Cardiac fibroblast (primary cell): Measurements from ENCODE around the gene ABHD17C.

Experiments used
- DNase-seq, 2 donors: peaks; one replicate each; pipeline versions ENCODE4 v3.0.0 to v3.0.0-alpha.2; 2010; ENCODE audit warnings: low read depth in 2 of 2
- H3K4me3 ChIP-seq, 2 donors: replicated peaks in 1 of 2; 1 replicate in 1 of 2; 2 replicates in 1 of 2; pipeline ENCODE4 v1.5.1; 2011; ENCODE audit warnings: low read depth in 2 of 2, low read length in 2 of 2, mild to moderate bottlenecking in 2 of 2, moderate library complexity in 1 of 2
- TF ChIP-seq, protein P1 (sequence below): IDR thresholded peaks from one replicate; pipeline ENCODE4 v1.5.1; 2011; ENCODE audit warnings: low read depth, mild to moderate bottlenecking, low read length, inconsistent platforms

ABHD17C gene

DNA sequence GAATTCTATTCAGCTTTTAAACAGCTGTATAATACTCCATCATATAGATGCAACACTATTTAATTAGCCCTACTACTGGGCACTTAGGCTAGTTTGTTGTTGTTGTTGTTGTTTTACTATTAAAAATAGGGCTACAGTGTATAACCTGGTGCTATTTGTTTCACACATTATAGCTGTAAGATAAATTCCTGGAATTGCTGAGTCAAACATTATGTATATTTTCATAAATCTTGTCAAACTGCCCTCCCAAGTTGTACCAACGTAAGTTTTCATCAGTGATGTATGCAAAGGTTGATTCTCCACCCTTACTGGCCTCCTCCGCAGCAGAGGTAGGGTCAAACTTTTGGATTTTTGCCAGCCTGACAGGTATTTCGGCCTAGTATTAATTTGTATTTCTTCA lies 80.2 kb downstream of the ABHD17C start:
- DNase-seq = no peak
- TF ChIP-seq, protein P1, sequence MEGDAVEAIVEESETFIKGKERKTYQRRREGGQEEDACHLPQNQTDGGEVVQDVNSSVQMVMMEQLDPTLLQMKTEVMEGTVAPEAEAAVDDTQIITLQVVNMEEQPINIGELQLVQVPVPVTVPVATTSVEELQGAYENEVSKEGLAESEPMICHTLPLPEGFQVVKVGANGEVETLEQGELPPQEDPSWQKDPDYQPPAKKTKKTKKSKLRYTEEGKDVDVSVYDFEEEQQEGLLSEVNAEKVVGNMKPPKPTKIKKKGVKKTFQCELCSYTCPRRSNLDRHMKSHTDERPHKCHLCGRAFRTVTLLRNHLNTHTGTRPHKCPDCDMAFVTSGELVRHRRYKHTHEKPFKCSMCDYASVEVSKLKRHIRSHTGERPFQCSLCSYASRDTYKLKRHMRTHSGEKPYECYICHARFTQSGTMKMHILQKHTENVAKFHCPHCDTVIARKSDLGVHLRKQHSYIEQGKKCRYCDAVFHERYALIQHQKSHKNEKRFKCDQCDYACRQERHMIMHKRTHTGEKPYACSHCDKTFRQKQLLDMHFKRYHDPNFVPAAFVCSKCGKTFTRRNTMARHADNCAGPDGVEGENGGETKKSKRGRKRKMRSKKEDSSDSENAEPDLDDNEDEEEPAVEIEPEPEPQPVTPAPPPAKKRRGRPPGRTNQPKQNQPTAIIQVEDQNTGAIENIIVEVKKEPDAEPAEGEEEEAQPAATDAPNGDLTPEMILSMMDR = no peak
- H3K4me3 ChIP-seq = no peak overlapping the region

DNA sequence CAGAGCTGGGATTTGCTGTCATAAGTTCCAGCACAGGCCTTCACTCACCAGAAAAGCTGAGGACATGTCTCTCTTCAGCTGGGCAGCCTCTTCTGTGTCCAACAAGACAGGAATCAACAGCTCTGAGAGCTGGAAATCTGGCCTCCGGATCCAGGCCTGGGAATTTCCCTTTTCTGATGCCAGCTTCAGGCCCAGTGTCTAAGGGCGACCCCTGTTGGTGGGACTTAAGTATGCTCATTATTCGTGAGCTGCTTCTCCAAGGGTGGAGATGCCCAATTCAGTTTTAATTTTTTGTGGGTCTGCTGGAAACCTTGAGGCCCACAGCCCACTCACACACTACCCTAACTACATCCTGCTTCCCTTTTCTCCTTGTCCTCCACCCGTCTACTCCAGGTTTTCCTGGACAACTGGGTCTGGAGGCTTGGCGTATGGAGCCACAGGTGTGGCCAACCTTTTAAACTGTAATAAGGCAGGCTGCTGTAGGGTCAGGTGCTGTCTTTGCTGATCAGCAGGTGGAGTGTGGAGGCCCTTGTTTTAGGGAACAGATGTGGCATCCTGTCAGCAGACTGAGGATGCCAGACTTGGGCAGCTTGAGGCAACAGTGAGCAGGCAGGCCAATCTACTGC lies 81.4 kb downstream of the ABHD17C start:
- peak; percentile 86 to 89 for DNase-seq
- no peak overlapping the region for H3K4me3 ChIP-seq
- TF ChIP-seq, protein P1 = peak; percentile 78

DNA sequence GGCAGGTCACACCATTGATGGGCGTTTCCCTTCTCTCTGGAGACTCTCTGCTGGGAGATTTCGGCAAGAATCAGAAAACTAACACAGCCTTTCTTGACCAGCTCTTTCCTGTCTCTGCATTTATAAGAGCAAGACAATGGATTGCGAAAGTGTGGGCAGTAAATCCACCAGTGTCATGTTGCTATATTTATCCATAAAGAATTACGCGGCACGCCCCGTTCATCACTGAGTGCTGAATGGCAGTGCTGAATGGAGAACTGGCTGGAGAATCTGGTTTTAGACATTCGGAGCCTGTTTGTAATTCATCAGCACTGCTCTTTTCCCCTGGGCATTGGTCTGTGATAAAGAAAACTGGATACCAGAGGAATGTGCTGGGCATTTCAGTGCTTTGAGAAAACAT lies 82.0 kb downstream of the ABHD17C start:
- no peak overlapping the region for H3K4me3 ChIP-seq
- TF ChIP-seq, protein P1 = no peak
- peak; percentile 96 to 97 for DNase-seq

DNA sequence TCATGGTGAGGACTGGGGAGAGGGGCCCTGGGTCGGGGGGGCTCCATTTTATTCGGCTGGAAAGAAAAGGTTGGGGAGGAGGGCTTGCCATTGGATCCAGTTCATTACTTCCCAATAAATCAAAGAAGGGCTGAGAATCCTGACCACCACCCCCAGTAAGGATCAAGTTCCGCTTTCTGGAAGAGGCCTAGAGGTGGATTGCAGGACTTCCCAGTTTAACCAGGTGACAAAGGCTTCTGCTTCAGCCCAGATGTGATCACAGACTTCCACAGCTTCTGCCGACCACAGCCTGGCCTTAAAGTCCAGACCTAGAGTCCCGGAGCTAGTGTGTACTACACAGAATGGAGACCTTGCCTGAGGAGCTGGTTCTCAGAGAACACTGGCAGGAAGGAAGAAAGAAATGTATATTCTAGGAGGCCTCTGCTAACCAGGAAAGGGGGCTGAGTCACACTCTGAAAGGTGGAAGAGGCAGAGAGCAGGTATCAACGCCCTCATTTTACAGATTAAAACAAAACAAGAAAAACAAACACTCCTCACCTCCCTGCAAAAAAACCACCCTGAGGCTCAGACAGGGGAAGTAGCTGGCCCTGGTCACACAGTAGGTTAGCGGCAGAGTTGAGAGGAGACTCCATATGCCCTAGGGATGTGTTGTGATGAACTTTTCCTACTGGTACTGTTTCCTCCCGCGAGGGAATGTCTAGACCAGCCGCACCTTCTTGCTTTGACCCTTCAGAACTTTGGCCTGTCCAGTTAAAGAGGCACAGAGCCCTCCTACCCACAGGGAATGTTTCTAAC lies 82.9 kb downstream of the ABHD17C start:
- no peak overlapping the region for H3K4me3 ChIP-seq
- DNase-seq = peak; percentile 8 to 13
- TF ChIP-seq, protein P1 = no peak

DNA sequence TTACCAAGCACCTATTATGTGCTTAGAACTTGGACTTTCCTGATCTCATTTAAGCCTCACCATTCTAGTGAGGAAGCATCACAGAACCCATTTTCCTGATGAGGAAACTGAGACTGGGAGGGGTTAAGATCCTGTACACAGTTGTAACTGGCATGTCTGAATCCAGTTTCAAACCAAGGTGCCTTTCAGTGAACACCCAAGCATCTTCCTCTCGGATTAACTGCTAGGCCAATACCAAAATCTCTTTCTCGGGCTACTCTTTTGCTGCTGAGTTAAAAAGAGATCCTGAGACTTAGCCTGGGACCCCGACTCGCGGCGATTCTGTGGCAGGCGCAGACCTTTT lies 83.5 kb downstream of the ABHD17C start:
- DNase-seq = no peak
- TF ChIP-seq, protein P1 = no peak
- H3K4me3 ChIP-seq = no peak overlapping the region

DNA sequence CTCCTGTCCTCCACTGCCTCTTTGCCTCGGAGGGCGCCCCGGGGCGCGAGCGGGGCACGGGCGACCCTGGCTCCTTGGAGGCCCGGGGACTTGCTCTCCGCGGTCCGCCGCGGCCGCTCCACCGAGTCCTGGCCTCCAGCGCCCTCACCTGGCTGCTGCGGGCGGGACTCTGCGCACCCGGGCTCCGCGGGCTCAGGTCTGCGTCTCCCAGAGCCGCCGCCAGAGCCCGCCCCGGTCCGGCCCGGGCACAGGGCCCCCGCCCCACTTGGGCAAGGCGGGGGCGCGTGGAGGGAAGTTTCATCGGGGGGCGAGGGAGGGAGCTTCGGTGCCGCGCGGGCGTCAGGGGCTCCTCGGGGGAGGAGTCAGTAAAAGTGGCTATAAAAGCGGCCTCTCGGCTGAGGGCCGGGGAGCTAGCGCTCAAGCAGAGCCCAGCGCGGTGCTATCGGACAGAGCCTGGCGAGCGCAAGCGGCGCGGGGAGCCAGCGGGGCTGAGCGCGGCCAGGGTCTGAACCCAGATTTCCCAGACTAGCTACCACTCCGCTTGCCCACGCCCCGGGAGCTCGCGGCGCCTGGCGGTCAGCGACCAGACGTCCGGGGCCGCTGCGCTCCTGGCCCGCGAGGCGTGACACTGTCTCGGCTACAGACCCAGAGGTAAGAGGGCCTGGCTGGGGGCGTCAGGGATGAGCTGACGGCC lies 84.0 kb downstream of the ABHD17C start, which contains the start of gene CEMIP:
TSS of gene CEMIP (plus strand) at position 407 of the 694 bp plus-strand sequence. CDS start 94,510 bp downstream, outside the sequence.
- DNase-seq = peak; percentile 80 to 96
- peak within 1 kb of the TSS; percentile 60 to 78 for H3K4me3 ChIP-seq
- TF ChIP-seq, protein P1 = peak; percentile 45
